ENCODE results near the gene PRSS21. TPM values are rescaled to one million over a fixed set of nuclear protein-coding genes. Genes with fewer than 3 reads are reported as not detected.

Gene PRSS21
- total and polyA plus RNA-seq, 7 donors = 0.58 TPM; not detected in 6

DNA sequence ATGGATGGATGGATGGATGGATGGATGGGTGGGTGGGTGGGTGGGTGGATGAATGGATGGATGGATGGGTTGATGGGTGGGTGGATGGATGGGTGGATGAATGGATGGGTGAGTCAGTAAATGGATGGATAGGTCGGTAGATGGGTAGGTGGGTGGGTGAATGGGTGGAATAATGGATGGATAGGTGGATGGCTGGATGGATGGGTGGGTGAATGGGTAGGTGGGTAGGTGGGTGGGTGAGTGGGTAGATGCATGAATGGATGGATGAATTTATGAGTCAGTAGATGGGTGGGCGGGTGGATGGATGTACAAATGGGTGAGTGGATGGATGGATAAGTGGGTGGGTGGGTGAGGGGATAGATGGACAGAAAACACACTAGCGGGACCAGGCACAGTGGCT lies 17.9 kb downstream of the PRSS21 start:
- WGBS, 2 donors = 93% methylated on average over 3 of the region's 3 CpGs
- H3K27ac ChIP-seq = no peak overlapping the region
- intact Hi-C loops (cut with DNase I) = no loop called here
- H3K4me1 ChIP-seq = no peaks in the 10 kb centered on the region
- TF ChIP-seq, protein P1, sequence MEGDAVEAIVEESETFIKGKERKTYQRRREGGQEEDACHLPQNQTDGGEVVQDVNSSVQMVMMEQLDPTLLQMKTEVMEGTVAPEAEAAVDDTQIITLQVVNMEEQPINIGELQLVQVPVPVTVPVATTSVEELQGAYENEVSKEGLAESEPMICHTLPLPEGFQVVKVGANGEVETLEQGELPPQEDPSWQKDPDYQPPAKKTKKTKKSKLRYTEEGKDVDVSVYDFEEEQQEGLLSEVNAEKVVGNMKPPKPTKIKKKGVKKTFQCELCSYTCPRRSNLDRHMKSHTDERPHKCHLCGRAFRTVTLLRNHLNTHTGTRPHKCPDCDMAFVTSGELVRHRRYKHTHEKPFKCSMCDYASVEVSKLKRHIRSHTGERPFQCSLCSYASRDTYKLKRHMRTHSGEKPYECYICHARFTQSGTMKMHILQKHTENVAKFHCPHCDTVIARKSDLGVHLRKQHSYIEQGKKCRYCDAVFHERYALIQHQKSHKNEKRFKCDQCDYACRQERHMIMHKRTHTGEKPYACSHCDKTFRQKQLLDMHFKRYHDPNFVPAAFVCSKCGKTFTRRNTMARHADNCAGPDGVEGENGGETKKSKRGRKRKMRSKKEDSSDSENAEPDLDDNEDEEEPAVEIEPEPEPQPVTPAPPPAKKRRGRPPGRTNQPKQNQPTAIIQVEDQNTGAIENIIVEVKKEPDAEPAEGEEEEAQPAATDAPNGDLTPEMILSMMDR (IDR thresholded peaks at IDR 0.05) = no peak
- no peak for TF ChIP-seq POLR2AphosphoS5 (IDR thresholded peaks at IDR 0.05)
- no peak for TF ChIP-seq POLR2A (IDR thresholded peaks at IDR 0.05)
- TF ChIP-seq EP300 (IDR thresholded peaks at IDR 0.05) = no peak
- no peaks in the 10 kb centered on the region for H3K9me3 ChIP-seq
- H3K27me3 ChIP-seq = peaks cover 0 to 61% (median 11%) of the 10 kb centered on the region in 3 donors
- no peaks in the 10 kb centered on the region for H3K36me3 ChIP-seq
- DNase-seq = no peak
- H3K4me3 ChIP-seq = no peak overlapping the region

DNA sequence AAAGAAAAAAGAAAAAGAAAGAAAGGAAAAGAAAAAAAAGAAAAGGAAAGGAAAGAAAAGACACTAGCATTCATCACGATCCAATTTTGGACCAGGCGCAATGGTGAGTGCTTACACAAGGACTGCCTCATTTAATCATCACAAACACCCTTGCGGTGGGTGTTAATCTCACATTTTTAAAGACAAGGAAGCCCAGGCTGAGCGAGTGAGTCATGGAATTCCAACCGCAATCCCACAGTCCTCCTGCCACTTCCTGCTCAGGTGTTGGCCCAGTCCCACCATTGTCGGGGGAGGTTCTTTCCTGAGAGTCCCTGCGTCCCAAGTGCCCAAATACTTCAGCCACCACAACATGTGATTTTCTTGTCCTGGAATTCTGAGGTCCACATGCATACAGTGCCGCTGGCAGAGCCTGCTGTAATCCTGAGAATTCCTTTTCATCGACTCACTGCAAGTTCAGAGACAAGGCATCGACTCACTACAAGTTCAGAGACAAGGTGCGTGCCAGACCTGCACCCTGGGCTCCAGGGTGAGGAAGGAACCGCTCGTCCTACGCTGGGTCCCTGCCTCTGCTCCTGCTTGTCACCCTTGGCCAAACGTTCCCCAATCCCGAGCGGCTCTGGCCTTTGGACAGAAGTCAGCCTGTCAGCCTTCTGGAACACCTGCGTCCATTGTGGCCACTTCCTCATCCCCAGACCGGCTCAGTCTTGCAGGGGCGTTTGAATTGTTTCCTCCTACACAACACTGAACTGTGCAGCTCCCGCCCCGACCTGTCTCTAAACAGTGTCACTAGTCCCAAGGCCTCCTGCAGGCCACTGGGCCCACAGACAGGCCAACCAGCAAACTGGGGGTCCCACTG lies 18.8 kb downstream of the PRSS21 start:
- peak overlapping the region in 1 of 4 donors; percentile 46 for H3K27ac ChIP-seq
- no peak for DNase-seq
- 30 to 49% methylated on average over 22 of the region's 22 CpGs for WGBS, 2 donors
- no peaks in the 10 kb centered on the region for H3K36me3 ChIP-seq
- no peaks in the 10 kb centered on the region for H3K9me3 ChIP-seq
- intact Hi-C loops (cut with DNase I) = no loop called here
- H3K4me1 ChIP-seq = no peaks in the 10 kb centered on the region
- H3K27me3 ChIP-seq = peaks cover 0 to 64% (median 16%) of the 10 kb centered on the region in 3 donors
- TF ChIP-seq POLR2A (IDR thresholded peaks at IDR 0.05) = no peak
- peak in 1 of 4 donors; percentile 6 for TF ChIP-seq POLR2AphosphoS5 (IDR thresholded peaks at IDR 0.05)
- no peak overlapping the region for H3K4me3 ChIP-seq

DNA sequence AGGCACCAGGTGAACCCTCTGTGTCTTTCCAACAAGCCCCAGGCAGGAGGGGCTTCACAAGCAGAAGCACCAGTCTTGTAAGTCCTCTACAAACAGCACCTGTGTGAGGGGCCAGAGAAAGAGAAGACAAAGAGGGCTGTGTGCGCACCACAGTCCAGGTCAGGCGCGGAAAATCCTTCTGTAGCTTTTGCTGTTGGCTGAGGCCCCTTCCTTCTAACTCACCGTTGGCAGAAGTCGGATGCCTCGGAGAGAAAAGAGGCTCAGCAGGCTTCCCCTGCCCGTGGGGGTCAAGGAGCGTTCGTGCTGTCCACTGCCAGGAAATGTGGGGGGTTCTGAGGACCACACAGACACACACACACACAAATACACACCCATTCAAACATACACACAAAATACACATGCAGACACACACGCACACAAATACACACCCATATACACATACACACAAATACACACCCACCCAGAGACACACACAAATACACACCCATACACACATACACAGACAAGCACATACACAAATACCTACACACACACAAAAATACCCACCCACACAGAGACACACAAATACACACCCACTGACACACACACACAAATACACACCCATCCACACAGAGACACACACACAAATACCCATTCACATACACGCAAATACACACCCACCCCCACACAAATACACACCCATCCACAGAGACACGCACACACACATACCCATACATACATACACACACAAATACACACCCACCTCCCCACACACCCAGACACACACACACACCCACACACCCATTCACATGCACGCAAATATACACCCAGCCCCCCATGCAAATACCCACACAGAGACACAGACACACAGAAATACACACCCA lies 19.8 kb downstream of the PRSS21 start:
- 82 to 83% methylated on average over 13 of the region's 13 CpGs for WGBS, 2 donors
- peaks cover 0 to 4% (median 0%) of the 10 kb centered on the region in 4 donors for H3K4me1 ChIP-seq
- no peak for DNase-seq
- H3K27ac ChIP-seq = peak overlapping the region in 1 of 4 donors; percentile 46
- intact Hi-C loops (cut with DNase I) = no loop called here
- H3K4me3 ChIP-seq = no peak overlapping the region
- H3K9me3 ChIP-seq = no peaks in the 10 kb centered on the region
- TF ChIP-seq POLR2AphosphoS5 (IDR thresholded peaks at IDR 0.05) (no peak), EP300 (IDR thresholded peaks at IDR 0.05) (no peak), POLR2A (IDR thresholded peaks at IDR 0.05) (no peak)
- TF ChIP-seq, protein P1 (IDR thresholded peaks at IDR 0.05) = no peak
- peaks cover 0 to 64% (median 16%) of the 10 kb centered on the region in 3 donors for H3K27me3 ChIP-seq
- H3K36me3 ChIP-seq = no peaks in the 10 kb centered on the region

DNA sequence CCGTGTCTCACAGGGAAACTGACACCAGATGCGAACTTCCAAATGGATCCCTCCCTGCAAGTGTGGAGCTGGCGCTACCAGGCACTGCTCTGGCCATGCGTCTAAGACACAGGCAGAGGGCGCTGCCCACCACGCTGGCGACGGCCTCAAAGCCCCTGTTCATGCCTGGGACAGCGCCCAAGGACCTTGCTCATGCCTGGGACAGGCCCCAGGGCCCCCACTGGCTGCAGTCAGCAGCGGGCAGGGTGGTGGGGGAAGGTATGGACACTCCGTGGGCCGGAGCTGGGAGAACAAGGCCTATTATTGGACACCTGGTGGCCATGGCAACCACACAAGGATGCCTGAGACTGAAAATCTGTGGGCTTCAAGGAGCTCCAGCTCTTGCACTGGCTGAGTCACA lies 21.9 kb downstream of the PRSS21 start:
- no peak for DNase-seq
- TF ChIP-seq POLR2A (IDR thresholded peaks at IDR 0.05) (no peak), EP300 (IDR thresholded peaks at IDR 0.05) (no peak), POLR2AphosphoS5 (IDR thresholded peaks at IDR 0.05) (no peak)
- TF ChIP-seq, protein P1 (IDR thresholded peaks at IDR 0.05) = peak in 3 of 4 experiments; percentile 23 to 50 (median 33)
- Histone ChIP-seq H3K4me1 (peaks cover 0 to 9% (median 3%) of the 10 kb centered on the region in 4 donors), H3K4me3 (no peak overlapping the region), H3K9me3 (no peaks in the 10 kb centered on the region), H3K27me3 (peaks cover 0 to 52% (median 16%) of the 10 kb centered on the region in 3 donors), H3K36me3 (no peaks in the 10 kb centered on the region), H3K27ac (no peak overlapping the region)
- WGBS, 2 donors = 3 to 7% methylated on average over 12 of the region's 12 CpGs
- intact Hi-C loops (cut with DNase I) = no loop called here

All from sigmoid colon (tissue), 7 donors.